Uterus (tissue), 2 donors: ENCODE measurements around the gene ABI2.

ENCODE experiments used
- CTCF ChIP-seq, 4 experiments: fragments of 200-600 bp in 2 of 4; fragments of 450-650 bp in 2 of 4; sonication (generic) in 2 of 4; IDR thresholded peaks; one replicate each; pipeline ENCODE4 v1.5.1; 2016 to 2019; ENCODE audit warnings: antibody characterized with exemption in 4 of 4, mild to moderate bottlenecking in 2 of 4, moderate library complexity in 1 of 4
- POLR2A ChIP-seq, 2 donors: fragments of 450-650 bp; IDR thresholded peaks; one replicate each; pipeline ENCODE4 v1.6.1; 2016; ENCODE audit warnings: antibody characterized with exemption in 2 of 2, mild to moderate bottlenecking in 1 of 2, moderate library complexity in 1 of 2

- TF ChIP-seq CTCF (IDR thresholded peaks at IDR 0.05) = no peak
- no peak for TF ChIP-seq POLR2A (IDR thresholded peaks at IDR 0.05)
Observed at GRCh38 chr2:203344667-203345066, 16.5 kb downstream of the ABI2 start.
